ENCODE measurements around the gene OTOL1. TPM values are rescaled to one million over a fixed set of nuclear protein-coding genes. Genes with fewer than 3 reads are reported as not detected.

Gene OTOL1
- total and polyA plus RNA-seq, 2 donors from 2014 or later = not detected

GRCh38 chr3:161503271-161503670, 6.7 kb downstream of the OTOL1 start:
- Histone ChIP-seq H3K4me1 (ENCODE audit: control insufficient read depth in 2 of 3, insufficient read depth in 2 of 3, low read depth in 1 of 3, low read length in 3 of 3) (no peaks in the 10 kb centered on the region), H3K36me3 (ENCODE audit: control insufficient read depth in 2 of 3, insufficient read depth in 3 of 3, low read length in 3 of 3) (no peaks in the 10 kb centered on the region), H3K4me3 (ENCODE audit: low read length in 3 of 3) (no peak overlapping the region), H3K27ac (ENCODE audit: low read depth in 2 of 2, low read length in 2 of 2) (no peak overlapping the region), H3K9ac (ENCODE audit: low read length in 3 of 3) (no peak overlapping the region), H3K27me3 (ENCODE audit: control insufficient read depth, insufficient read depth, low read length) (no peaks in the 10 kb centered on the region), H3K9me3 (ENCODE audit: control insufficient read depth in 2 of 3, insufficient read depth in 1 of 3, low read length in 3 of 3) (no peaks in the 10 kb centered on the region)
- TF ChIP-seq, protein P1, sequence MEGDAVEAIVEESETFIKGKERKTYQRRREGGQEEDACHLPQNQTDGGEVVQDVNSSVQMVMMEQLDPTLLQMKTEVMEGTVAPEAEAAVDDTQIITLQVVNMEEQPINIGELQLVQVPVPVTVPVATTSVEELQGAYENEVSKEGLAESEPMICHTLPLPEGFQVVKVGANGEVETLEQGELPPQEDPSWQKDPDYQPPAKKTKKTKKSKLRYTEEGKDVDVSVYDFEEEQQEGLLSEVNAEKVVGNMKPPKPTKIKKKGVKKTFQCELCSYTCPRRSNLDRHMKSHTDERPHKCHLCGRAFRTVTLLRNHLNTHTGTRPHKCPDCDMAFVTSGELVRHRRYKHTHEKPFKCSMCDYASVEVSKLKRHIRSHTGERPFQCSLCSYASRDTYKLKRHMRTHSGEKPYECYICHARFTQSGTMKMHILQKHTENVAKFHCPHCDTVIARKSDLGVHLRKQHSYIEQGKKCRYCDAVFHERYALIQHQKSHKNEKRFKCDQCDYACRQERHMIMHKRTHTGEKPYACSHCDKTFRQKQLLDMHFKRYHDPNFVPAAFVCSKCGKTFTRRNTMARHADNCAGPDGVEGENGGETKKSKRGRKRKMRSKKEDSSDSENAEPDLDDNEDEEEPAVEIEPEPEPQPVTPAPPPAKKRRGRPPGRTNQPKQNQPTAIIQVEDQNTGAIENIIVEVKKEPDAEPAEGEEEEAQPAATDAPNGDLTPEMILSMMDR (IDR thresholded peaks at IDR 0.05; ENCODE audit: borderline replicate concordance, extremely low read depth, insufficient read depth) = no peak
- no peak for FAIRE-seq
- peak in 1 of 5 donors; percentile 36 for DNase-seq
- intact Hi-C loops (cut with DNase I) = no loop called here

DNA sequence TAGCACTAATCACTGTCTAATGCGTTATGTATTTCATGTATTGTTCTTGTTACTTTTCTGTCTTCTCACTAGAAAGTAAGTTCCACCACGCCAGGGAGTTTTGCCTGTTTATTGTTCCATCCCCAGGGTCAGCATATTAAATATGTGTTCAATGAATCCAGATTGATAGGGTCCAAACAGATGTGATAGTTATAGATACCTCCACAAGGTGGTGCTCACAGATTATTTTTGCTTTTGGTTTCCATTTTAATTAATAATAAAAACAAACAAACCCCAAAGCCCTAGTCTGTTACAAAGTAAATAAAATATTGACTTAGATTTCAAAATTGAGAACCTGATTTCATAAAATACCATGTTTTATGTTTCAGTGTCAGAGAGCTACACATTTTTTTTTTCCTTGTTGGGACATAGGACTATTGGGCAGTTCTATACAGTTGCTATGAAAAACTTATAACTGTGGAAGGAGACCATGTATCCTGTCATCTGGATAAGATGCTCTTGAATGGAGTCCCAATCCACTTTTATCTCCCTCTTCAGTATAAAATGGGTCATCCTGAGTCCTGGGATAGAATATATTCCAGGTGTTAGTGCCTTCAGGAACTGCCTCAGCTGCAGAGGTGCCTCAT, 12.4 kb downstream of the OTOL1 start:
- intact Hi-C loops (cut with DNase I) = no loop called here
- TF ChIP-seq, protein P1 (IDR thresholded peaks at IDR 0.05; ENCODE audit: borderline replicate concordance, extremely low read depth, insufficient read depth) = no peak
- Histone ChIP-seq H3K4me1 (ENCODE audit: control insufficient read depth in 2 of 3, insufficient read depth in 2 of 3, low read depth in 1 of 3, low read length in 3 of 3) (no peaks in the 10 kb centered on the region), H3K27me3 (ENCODE audit: control insufficient read depth, insufficient read depth, low read length) (no peaks in the 10 kb centered on the region), H3K9ac (ENCODE audit: low read length in 3 of 3) (no peak overlapping the region), H3K27ac (ENCODE audit: low read depth in 2 of 2, low read length in 2 of 2) (no peak overlapping the region), H3K9me3 (ENCODE audit: control insufficient read depth in 2 of 3, insufficient read depth in 1 of 3, low read length in 3 of 3) (no peaks in the 10 kb centered on the region), H3K4me3 (ENCODE audit: low read length in 3 of 3) (no peak overlapping the region), H3K36me3 (ENCODE audit: control insufficient read depth in 2 of 3, insufficient read depth in 3 of 3, low read length in 3 of 3) (no peaks in the 10 kb centered on the region)
- FAIRE-seq (no peak), DNase-seq (no peak)

- Histone ChIP-seq H3K27ac (ENCODE audit: low read depth in 2 of 2, low read length in 2 of 2) (no peak overlapping the region), H3K27me3 (ENCODE audit: control insufficient read depth, insufficient read depth, low read length) (no peaks in the 10 kb centered on the region), H3K9ac (ENCODE audit: low read length in 3 of 3) (no peak overlapping the region), H3K4me1 (ENCODE audit: control insufficient read depth in 2 of 3, insufficient read depth in 2 of 3, low read depth in 1 of 3, low read length in 3 of 3) (no peaks in the 10 kb centered on the region), H3K9me3 (ENCODE audit: control insufficient read depth in 2 of 3, insufficient read depth in 1 of 3, low read length in 3 of 3) (no peaks in the 10 kb centered on the region), H3K4me3 (ENCODE audit: low read length in 3 of 3) (no peak overlapping the region), H3K36me3 (ENCODE audit: control insufficient read depth in 2 of 3, insufficient read depth in 3 of 3, low read length in 3 of 3) (no peaks in the 10 kb centered on the region)
- FAIRE-seq = no peak
- intact Hi-C loops (cut with DNase I) = no loop called here
- DNase-seq = no peak
- TF ChIP-seq, protein P1 (IDR thresholded peaks at IDR 0.05; ENCODE audit: borderline replicate concordance, extremely low read depth, insufficient read depth) = no peak
These were observed 14.1 kb downstream of the OTOL1 start for GRCh38 chr3:161510510-161511260.
